Measurements from ENCODE around the gene KMO.

The KMO gene

DNA sequence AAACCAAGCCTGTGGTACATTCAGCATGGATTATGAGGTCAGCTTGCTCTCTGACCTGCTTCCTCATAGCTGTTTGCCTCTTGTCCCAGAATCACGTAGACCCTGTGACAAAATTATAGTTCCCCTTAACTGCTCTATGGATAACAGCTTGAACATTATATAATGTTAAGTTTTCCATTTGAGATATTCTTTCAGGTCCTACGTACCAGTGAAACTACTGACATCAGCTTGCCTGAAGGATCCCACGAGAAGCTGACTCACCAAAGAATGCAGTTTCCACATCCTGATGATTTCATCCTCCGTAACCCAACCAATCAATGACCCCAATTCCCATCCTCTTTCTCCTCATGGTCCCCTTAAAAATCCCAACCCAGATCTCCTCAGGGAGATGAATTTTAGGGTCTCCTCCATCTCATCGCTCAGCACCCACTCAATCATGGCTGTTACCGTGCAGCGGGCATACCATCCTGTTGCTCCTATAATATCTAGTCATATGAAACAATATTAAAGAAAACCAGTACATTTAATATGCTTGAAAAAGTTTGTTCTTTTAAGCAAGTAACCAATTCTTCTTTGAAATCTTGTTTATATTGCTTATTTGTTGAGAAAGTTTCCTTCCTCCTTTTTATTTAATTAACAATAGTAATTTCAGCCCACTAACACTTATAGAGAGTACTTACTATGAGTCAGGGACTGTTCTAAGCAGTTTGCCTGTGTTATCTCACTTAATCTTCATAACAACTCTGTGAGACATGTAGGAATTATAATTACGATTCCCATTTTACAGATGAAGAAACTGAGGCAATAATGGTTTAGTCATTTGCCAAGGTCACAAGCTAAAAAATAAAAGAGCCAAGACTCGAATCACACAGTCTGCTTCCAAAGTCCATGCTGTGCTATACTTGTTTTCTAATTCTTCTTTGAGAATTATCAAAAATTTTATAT is 80.6 kb downstream of the KMO start:
- TF ChIP-seq, protein P1, sequence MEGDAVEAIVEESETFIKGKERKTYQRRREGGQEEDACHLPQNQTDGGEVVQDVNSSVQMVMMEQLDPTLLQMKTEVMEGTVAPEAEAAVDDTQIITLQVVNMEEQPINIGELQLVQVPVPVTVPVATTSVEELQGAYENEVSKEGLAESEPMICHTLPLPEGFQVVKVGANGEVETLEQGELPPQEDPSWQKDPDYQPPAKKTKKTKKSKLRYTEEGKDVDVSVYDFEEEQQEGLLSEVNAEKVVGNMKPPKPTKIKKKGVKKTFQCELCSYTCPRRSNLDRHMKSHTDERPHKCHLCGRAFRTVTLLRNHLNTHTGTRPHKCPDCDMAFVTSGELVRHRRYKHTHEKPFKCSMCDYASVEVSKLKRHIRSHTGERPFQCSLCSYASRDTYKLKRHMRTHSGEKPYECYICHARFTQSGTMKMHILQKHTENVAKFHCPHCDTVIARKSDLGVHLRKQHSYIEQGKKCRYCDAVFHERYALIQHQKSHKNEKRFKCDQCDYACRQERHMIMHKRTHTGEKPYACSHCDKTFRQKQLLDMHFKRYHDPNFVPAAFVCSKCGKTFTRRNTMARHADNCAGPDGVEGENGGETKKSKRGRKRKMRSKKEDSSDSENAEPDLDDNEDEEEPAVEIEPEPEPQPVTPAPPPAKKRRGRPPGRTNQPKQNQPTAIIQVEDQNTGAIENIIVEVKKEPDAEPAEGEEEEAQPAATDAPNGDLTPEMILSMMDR (IDR thresholded peaks at IDR 0.05; ENCODE audit: low read depth, low read length): no peak
- peak; percentile 61 for DNase-seq (ENCODE audit: extremely low read depth, low read depth)

DNA sequence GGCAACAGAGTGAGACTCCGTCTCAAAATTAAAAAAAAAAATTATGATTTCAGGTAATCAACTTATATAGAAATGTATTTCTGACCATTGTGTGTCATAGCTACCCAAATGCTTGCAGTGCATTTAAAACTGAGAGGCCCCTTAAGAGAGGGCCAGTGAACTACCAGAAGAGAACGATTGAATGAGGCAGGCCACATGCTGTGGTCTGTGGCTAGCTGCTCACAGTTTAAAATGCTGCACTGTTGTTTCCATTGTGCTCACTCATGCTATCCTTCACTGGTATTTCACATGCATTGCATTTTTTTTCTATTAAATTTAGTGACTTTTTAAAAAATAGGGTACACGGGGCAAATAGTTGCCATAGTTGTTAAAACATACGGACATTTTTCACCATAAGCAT is 82.0 kb downstream of the KMO start:
- DNase-seq (ENCODE audit: extremely low read depth, low read depth): no peak
- TF ChIP-seq, protein P1 (IDR thresholded peaks at IDR 0.05; ENCODE audit: low read depth, low read length): no peak

GRCh38 chr1:241614572-241614971 is 82.4 kb downstream of the KMO start:
- TF ChIP-seq, protein P1 (IDR thresholded peaks at IDR 0.05; ENCODE audit: low read depth, low read length): no peak
- no peak for DNase-seq (ENCODE audit: extremely low read depth, low read depth)

- TF ChIP-seq, protein P1 (IDR thresholded peaks at IDR 0.05; ENCODE audit: low read depth, low read length): no peak
- no peak for DNase-seq (ENCODE audit: extremely low read depth, low read depth)
These were observed 83.1 kb downstream of the KMO start for GRCh38 chr1:241615043-241615974.

- TF ChIP-seq, protein P1 (IDR thresholded peaks at IDR 0.05; ENCODE audit: low read depth, low read length): no peak
These were observed 85.2 kb downstream of the KMO start for GRCh38 chr1:241617426-241617825.

GRCh38 chr1:241622669-241623068 is 90.5 kb downstream of the KMO start:
- TF ChIP-seq, protein P1 (IDR thresholded peaks at IDR 0.05; ENCODE audit: low read depth, low read length): no peak
- DNase-seq (ENCODE audit: extremely low read depth, low read depth): no peak

More at GRCh38 chr1:241617426-241617825, 85.2 kb downstream of the KMO start:
- DNase-seq (ENCODE audit: extremely low read depth, low read depth): no peak

All from AG09319 (cell line).